WERI-Rb-1 (cell line): ENCODE results near the gene SNX32.

Experiments
- DNase-seq: peaks from one replicate; pipeline ENCODE4 v3.0.0-alpha.2; 2020
- H3K27ac ChIP-seq: fragments of 250-450 bp; sonication (Bioruptor Pico); 2 replicates; pipeline ENCODE4 v1.5.1; 2020; ENCODE audit warnings: mild to moderate bottlenecking, moderate library complexity
- H3K27me3 ChIP-seq: fragments of 250-450 bp; sonication (Bioruptor Pico); 2 replicates; pipeline ENCODE4 v1.5.1; 2021; ENCODE audit warnings: mild to moderate bottlenecking, low read depth, moderate library complexity; ENCODE audit not compliant: insufficient read depth, severe bottlenecking
- H3K36me3 ChIP-seq: fragments of 250-450 bp; sonication (Bioruptor Pico); 2 replicates; pipeline ENCODE4 v1.5.1; 2020; ENCODE audit warnings: mild to moderate bottlenecking, moderate library complexity
- H3K4me3 ChIP-seq: 2 replicates; pipeline ENCODE4 v1.5.1; 2011; ENCODE audit warnings: low read depth, mild to moderate bottlenecking, control low read depth, low read length
- H3K9me3 ChIP-seq: fragments of 250-450 bp; sonication (Bioruptor Pico); 2 replicates; pipeline ENCODE4 v1.5.1; 2021; ENCODE audit warnings: mild to moderate bottlenecking, moderate library complexity; ENCODE audit not compliant: severe bottlenecking
- CTCF ChIP-seq: IDR thresholded peaks from 2 replicates; pipeline ENCODE4 v1.5.1; 2011; ENCODE audit warnings: low read depth, mild to moderate bottlenecking, control low read depth, inconsistent platforms, low read length

The SNX32 gene

GRCh38 chr11:65883786-65884715 lies 50.3 kb downstream of the SNX32 start:
- TF ChIP-seq CTCF: no peak
- no peak overlapping the region for H3K27ac ChIP-seq
- peaks cover 52% of the 10 kb centered on the region for H3K36me3 ChIP-seq
- H3K9me3 ChIP-seq: no peaks in the 10 kb centered on the region
- no peaks in the 10 kb centered on the region for H3K27me3 ChIP-seq
- DNase-seq: no peak
- H3K4me3 ChIP-seq: no peak overlapping the region

- TF ChIP-seq CTCF: peak; percentile 99
- DNase-seq: peak; percentile 80
- Histone ChIP-seq H3K4me3 (no peak overlapping the region), H3K9me3 (no peaks in the 10 kb centered on the region), H3K36me3 (peaks cover 52% of the 10 kb centered on the region), H3K27me3 (no peaks in the 10 kb centered on the region), H3K27ac (no peak overlapping the region)
These were observed 50.9 kb downstream of the SNX32 start for GRCh38 chr11:65884716-65885092.

- H3K27me3 ChIP-seq: no peaks in the 10 kb centered on the region
- H3K36me3 ChIP-seq: peaks cover 52% of the 10 kb centered on the region
- no peak for TF ChIP-seq CTCF
- no peak overlapping the region for H3K4me3 ChIP-seq
- no peak overlapping the region for H3K27ac ChIP-seq
- H3K9me3 ChIP-seq: no peaks in the 10 kb centered on the region
- DNase-seq: no peak
These were observed 51.5 kb downstream of the SNX32 start for GRCh38 chr11:65885231-65885630.

GRCh38 chr11:65885808-65886536 lies 52.2 kb downstream of the SNX32 start:
- H3K4me3 ChIP-seq: no peak overlapping the region
- no peak for DNase-seq
- H3K36me3 ChIP-seq: peaks cover 52% of the 10 kb centered on the region
- H3K27ac ChIP-seq: no peak overlapping the region
- no peaks in the 10 kb centered on the region for H3K27me3 ChIP-seq
- H3K9me3 ChIP-seq: no peaks in the 10 kb centered on the region
- no peak for TF ChIP-seq CTCF

- peaks cover 50% of the 10 kb centered on the region for H3K36me3 ChIP-seq
- no peak for DNase-seq
These were observed 53.3 kb downstream of the SNX32 start for GRCh38 chr11:65886826-65887722.

More at GRCh38 chr11:65886826-65887722, 53.3 kb downstream of the SNX32 start:
- H3K27me3 ChIP-seq: no peaks in the 10 kb centered on the region
- H3K4me3 ChIP-seq: peak overlapping the region; percentile 86
- TF ChIP-seq CTCF: no peak
- H3K9me3 ChIP-seq: no peaks in the 10 kb centered on the region
- H3K27ac ChIP-seq: peak overlapping the region; percentile 86; the same call in 1 of the 2 replicates
